ENCODE results near the gene PIH1D1.
"Not testable (repeated sequence)": the region's sequence is repeated elsewhere in the genome, so short reads cannot be mapped to it uniquely, and the experiment has no call there.

The PIH1D1 gene

DNA sequence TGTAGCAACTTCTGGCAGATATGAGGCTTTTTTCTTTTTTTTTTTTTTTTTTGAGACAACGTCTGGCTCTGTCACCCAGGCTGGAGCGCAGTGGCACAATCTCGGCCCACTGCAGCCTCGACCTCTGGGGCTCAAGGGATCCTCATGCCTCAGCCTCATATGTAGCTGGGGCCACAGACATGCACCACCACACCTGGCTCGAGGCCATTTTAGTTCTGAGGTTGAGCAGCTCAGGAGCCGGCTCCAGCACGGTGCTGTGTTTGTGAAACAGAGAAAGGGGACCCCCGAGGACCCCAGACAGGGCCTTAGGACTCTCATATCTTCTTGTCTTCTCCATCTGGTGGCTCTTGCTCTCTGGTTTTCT, 19.0 kb upstream of the PIH1D1 start:
- H3K36me3 ChIP-seq (ENCODE audit: insufficient read depth, low read length) = no peaks in the 10 kb centered on the region
- peaks cover 7% of the 10 kb centered on the region; the same call in 1 of the 2 replicates for H3K4me1 ChIP-seq (ENCODE audit: insufficient read depth, low read length)
- H3K9ac ChIP-seq (ENCODE audit: low read depth, low read length) = no peak overlapping the region
- no peaks in the 10 kb centered on the region for H3K9me3 ChIP-seq (ENCODE audit: control insufficient read depth, insufficient read depth, low read length)

DNA sequence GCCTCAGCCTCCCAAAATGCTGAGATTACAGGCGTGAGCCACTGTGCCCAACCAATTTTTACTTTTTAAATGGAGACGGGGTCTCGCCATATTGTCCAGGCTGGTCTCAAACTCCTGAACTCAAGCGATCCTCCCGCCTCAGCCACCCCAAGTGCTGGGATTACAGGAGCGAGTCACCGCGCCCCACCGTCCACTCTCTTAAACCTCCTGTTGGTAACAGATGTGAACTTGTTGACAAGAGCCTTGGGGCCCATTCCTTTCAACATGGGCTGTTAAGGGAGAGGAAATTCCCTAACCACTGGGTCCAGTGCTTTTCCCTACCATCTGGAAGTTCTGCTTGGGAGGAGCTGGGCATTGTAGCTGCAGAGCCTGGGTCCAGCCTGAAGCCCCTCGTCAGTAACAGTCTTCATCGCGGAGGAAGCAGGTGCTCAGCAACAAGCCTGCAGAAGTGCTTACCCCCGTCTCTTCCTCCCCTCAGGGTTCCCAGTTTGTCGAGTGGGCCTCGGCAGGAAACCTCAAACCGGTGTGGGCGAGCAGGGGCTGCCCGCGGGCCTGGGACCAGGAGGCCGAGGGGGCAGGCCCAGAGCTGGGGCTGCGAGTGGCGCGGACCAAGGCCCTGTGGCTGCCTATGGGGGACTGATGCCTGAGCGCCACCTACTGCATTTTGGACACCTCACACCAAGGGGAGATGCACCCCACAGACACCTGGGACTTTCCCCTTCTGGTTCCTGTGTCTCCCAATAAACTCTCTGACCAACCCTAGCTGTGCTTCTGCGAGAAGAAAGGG, 18.4 kb upstream of the PIH1D1 start:
- no peak overlapping the region for H3K9ac ChIP-seq (ENCODE audit: low read depth, low read length)
- H3K9me3 ChIP-seq (ENCODE audit: control insufficient read depth, insufficient read depth, low read length) = no peaks in the 10 kb centered on the region
- H3K36me3 ChIP-seq (ENCODE audit: insufficient read depth, low read length) = no peaks in the 10 kb centered on the region
- peaks cover 7% of the 10 kb centered on the region; the same call in 1 of the 2 replicates for H3K4me1 ChIP-seq (ENCODE audit: insufficient read depth, low read length)

DNA sequence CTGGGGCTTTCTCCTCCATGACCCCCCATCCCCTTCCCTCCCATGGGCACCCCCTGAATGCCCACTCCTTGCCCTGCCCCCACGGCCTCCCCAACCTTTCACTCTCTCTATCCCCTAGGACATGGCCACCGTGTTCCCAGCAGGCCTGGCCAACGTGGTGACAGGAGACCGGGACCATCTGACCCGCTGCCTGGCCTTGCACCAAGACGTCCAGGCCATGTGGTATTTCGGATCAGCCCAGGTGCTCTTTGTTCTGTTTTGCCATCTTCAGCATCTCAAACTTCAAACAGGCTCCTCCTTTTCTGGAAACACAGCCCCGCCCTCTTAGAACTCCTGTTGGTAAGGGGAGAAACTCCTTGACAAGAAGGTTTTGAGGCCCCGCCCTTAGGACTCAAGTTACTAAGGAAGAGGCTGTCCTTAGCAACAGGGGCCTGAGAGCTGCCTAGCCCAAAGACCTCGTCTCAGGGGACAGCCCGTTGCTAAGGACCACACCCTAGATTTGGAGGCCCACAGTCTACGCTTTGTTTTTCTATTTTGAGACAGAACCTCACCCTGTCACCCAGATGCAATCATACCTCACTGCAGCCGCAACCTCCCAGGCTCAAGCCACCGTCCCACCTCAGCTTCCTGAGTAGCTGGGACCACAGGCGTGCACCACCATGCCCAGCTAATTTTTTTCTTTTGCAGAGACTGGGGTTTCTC, 17.3 kb upstream of the PIH1D1 start:
- H3K9me3 ChIP-seq (ENCODE audit: control insufficient read depth, insufficient read depth, low read length) = no peaks in the 10 kb centered on the region
- no peak overlapping the region for H3K9ac ChIP-seq (ENCODE audit: low read depth, low read length)
- H3K36me3 ChIP-seq (ENCODE audit: insufficient read depth, low read length) = no peaks in the 10 kb centered on the region
- peaks cover 7% of the 10 kb centered on the region; the same call in 1 of the 2 replicates for H3K4me1 ChIP-seq (ENCODE audit: insufficient read depth, low read length)

DNA sequence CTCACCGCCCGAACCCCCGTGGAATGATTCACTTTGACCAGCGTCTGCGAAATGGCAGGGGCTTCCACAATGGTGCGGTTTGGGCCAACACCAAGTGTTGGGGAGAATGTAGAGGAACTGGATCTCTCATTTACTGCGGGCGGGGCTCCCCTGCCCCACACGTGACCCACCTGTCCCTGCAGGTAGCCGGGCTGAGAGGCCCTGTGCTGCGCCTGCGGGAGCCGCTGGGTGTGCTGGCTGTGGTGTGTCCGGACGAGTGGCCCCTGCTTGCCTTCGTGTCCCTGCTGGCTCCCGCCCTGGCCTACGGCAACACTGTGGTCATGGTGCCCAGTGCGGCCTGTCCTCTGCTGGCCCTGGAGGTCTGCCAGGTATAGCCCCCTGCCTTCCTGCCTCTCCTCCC, 16.6 kb upstream of the PIH1D1 start:
- Histone ChIP-seq H3K9me3 (ENCODE audit: control insufficient read depth, insufficient read depth, low read length) (no peaks in the 10 kb centered on the region), H3K9ac (ENCODE audit: low read depth, low read length) (no peak overlapping the region), H3K4me1 (ENCODE audit: insufficient read depth, low read length) (peaks cover 3% of the 10 kb centered on the region; the same call in 1 of the 2 replicates), H3K36me3 (ENCODE audit: insufficient read depth, low read length) (no peaks in the 10 kb centered on the region)

DNA sequence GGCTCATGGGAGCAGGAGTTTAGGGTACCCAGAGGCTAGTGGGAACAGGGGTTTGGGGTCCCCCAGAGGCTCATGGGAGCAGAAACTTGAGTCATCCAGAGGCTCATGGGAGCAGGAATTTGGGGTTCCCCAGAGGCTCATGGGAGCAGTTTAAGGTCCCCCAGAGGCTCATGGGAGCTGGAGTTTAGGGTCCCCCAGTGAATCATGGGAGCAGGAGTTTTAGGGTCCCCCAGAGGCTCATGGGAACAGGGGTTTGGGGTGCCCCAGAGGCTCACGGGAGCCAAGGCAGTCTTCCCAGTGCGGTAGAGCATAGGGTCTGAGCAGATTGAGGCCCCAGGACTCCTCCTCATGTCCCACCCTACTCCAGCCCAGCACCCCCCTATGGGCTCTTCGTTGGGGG, 13.8 kb upstream of the PIH1D1 start:
- H3K4me1 ChIP-seq (ENCODE audit: insufficient read depth, low read length) = peaks cover 3% of the 10 kb centered on the region; the same call in 1 of the 2 replicates
- no peaks in the 10 kb centered on the region; the same call in 1 of the 2 replicates for H3K36me3 ChIP-seq (ENCODE audit: insufficient read depth, low read length)

DNA sequence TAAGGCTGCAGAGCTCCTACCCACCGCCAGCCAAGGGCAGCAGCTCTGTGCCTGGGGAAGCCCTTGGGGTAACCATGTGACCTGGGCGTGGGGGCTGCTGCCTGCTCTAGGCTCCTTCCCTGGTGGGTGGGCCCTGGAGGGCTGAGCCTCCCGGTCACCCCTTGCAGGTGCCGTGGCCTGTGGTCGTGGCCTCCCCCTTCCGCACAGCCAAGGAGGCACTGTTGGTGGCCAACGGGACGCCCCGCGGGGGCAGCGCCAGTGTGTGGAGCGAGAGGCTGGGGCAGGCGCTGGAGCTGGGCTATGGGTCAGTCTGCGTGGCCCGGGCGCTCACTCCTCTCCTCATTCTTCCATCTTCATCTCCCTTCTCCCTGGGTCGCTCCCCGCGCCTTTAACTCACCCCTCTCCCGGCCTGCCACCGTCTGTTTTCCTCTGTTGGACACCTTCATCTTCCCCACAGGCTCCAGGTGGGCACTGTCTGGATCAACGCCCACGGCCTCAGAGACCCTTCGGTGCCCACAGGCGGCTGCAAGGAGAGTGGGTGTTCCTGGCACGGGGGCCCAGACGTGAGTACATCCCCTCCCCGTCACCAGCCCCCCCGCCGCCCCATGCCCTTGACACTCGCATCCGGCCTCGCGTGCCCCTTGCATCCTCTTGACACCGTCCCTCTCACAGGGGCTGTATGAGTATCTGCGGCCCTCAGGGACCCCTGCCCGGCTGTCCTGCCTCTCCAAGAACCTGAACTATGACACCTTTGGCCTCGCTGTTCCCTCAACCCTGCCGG, 12.5 kb upstream of the PIH1D1 start:
- Histone ChIP-seq H3K36me3 (ENCODE audit: insufficient read depth, low read length) (no peaks in the 10 kb centered on the region; the same call in 1 of the 2 replicates), H3K9ac (ENCODE audit: low read depth, low read length) (no peak overlapping the region), H3K4me1 (ENCODE audit: insufficient read depth, low read length) (peaks cover 3% of the 10 kb centered on the region; the same call in 1 of the 2 replicates), H3K9me3 (ENCODE audit: control insufficient read depth, insufficient read depth, low read length) (no peaks in the 10 kb centered on the region)

More for the DNA sequence above, 13.8 kb upstream of the PIH1D1 start:
- H3K9ac ChIP-seq (ENCODE audit: low read depth, low read length) = no peak overlapping the region
- no peaks in the 10 kb centered on the region for H3K9me3 ChIP-seq (ENCODE audit: control insufficient read depth, insufficient read depth, low read length)

DNA sequence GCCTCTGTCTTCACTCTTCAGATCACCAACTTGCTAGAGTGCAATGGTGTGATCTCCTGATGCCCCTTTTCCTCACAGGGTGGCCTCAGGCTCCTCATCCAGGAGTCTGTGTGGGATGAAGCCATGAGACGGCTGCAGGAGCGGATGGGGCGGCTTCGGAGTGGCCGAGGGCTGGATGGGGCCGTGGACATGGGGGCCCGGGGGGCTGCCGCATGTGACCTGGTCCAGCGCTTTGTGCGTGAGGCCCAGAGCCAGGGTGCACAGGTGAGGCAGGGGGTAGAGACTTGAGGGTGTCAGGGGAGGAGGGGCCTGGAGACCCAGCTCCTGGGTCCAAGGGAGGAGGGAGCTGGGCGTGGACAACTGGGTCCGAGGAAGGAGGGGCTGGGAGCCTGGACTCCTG, 10.9 kb upstream of the PIH1D1 start:
- no peaks in the 10 kb centered on the region for H3K4me1 ChIP-seq (ENCODE audit: insufficient read depth, low read length)
- H3K36me3 ChIP-seq (ENCODE audit: insufficient read depth, low read length) = no peaks in the 10 kb centered on the region; the same call in 1 of the 2 replicates
- H3K9ac ChIP-seq (ENCODE audit: low read depth, low read length) = no peak overlapping the region
- no peaks in the 10 kb centered on the region for H3K9me3 ChIP-seq (ENCODE audit: control insufficient read depth, insufficient read depth, low read length)

DNA sequence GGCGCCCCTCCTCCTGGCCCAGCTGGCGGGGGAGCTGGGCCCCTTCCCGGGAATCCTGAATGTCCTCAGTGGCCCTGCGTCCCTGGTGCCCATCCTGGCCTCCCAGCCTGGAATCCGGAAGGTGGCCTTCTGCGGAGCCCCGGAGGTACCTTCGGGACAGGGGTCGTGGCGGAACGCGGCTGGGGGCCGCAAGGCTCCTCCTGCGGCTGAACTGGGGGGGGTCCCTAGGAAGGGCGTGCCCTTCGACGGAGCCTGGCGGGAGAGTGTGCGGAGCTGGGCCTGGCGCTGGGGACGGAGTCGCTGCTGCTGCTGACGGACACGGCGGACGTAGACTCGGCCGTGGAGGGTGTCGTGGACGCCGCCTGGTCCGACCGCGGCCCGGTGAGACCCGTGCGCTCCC, 10.0 kb upstream of the PIH1D1 start:
- no peaks in the 10 kb centered on the region; the same call in 1 of the 2 replicates for H3K36me3 ChIP-seq (ENCODE audit: insufficient read depth, low read length)
- H3K9me3 ChIP-seq (ENCODE audit: control insufficient read depth, insufficient read depth, low read length) = no peaks in the 10 kb centered on the region
- no peaks in the 10 kb centered on the region for H3K4me1 ChIP-seq (ENCODE audit: insufficient read depth, low read length)
- no peak overlapping the region for H3K9ac ChIP-seq (ENCODE audit: low read depth, low read length)

DNA sequence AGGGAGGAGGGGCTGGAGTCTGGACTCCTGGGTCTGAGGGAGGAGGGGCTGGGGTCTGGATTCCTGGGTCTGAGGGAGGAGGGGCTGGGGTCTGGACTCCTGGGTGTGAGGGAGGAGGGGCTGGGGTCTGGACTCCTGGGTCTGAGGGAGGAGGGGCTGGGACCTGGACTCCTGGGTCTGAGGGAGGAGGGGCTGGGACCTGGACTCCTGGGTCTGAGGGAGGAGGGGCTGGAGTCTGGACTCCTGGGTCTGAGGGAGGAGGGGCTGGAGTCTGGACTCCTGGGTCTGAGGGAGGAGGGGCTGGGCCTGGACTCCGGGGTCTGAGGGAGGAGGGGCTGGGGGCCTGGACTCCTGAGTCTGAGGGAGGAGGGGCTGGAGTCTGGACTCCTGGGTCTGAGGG, 9.5 kb upstream of the PIH1D1 start:
- H3K9me3 ChIP-seq (ENCODE audit: control insufficient read depth, insufficient read depth, low read length); H3K9ac ChIP-seq (ENCODE audit: low read depth, low read length); H3K36me3 ChIP-seq (ENCODE audit: insufficient read depth, low read length); H3K4me1 ChIP-seq (ENCODE audit: insufficient read depth, low read length): not testable (repeated sequence)

DNA sequence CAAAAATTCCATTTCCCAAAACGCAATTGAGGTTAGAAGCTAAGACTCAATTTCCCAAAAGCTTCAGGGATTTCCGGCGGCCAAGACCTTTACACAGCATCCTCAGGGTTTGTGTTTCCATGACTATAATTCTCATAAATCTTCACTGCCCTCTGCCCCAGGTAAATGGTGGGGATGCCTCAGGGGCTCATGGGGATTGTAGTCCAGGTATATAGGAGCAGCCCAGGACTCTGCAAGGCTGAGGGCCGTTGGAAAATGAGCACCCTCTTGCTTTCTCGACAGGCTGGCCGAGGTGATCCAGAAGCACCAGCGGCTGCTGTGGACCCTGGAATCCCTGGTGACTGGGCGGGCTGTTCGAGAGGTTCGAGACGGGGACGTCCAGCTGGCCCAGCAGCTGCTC, 7.8 kb upstream of the PIH1D1 start:
- H3K9me3 ChIP-seq (ENCODE audit: control insufficient read depth, insufficient read depth, low read length) = no peaks in the 10 kb centered on the region
- no peaks in the 10 kb centered on the region for H3K4me1 ChIP-seq (ENCODE audit: insufficient read depth, low read length)
- no peak overlapping the region for H3K9ac ChIP-seq (ENCODE audit: low read depth, low read length)
- H3K36me3 ChIP-seq (ENCODE audit: insufficient read depth, low read length) = no peaks in the 10 kb centered on the region; the same call in 1 of the 2 replicates

DNA sequence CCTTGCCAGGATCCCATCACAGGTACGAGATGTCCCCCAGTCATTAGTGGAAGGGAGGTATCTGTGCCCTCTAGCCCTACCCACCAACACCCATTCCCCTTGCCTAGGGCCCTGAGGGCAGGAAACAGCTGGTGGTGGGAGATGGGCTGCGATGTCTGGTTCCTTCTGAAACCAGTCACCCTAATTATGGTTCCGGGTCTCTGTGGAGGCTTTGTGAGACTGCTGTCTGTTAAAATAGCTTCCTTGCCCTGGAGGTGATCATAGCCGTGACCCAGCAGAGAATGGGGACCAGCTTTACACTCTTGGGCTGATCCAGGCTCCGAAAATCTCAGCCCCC, 6.9 kb upstream of the PIH1D1 start:
- Histone ChIP-seq H3K4me1 (ENCODE audit: insufficient read depth, low read length) (no peaks in the 10 kb centered on the region), H3K36me3 (ENCODE audit: insufficient read depth, low read length) (no peaks in the 10 kb centered on the region; the same call in 1 of the 2 replicates), H3K9me3 (ENCODE audit: control insufficient read depth, insufficient read depth, low read length) (no peaks in the 10 kb centered on the region), H3K9ac (ENCODE audit: low read depth, low read length) (no peak overlapping the region)

DNA sequence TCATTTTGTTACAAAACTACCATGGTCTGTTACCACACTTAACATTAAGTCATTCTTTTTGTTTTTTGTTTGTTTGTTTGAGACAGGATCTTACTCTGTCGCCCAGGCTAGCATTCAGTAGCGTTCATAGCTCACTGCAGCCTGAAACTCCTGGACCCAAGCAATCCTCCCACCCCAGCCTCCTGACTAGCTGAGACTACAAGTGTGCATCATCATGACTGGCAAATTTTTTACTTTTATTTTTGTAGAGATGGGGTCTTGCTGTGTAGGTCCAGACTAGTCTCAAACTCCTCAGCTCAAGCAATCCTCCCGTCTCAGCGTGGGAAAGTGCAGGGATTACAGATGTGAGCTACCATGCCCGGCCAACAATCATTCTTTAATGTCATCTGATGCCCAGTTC, 4.7 kb upstream of the PIH1D1 start:
- no peak overlapping the region for H3K9ac ChIP-seq (ENCODE audit: low read depth, low read length)
- no peaks in the 10 kb centered on the region for H3K4me1 ChIP-seq (ENCODE audit: insufficient read depth, low read length)
- H3K9me3 ChIP-seq (ENCODE audit: control insufficient read depth, insufficient read depth, low read length) = no peaks in the 10 kb centered on the region
- no peaks in the 10 kb centered on the region for H3K36me3 ChIP-seq (ENCODE audit: insufficient read depth, low read length)

DNA sequence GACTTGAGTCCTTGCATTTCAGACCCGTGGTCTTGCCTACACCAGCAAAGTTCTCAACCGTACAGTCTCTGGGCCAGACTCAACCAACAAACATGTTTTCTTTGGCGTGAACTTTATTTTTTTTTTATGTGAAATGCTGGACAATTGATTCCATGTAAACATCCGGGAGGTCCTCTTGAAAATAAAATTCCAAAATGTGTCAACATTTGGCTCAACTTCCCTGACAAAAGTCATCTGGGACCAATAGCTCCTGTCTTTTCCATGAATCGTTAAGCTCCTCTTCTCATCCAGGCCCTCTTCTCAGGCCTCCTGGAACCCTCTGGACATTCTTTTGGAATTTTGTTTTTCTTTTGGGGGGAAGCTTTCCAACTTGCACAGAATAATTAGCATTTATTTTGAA, 4.2 kb upstream of the PIH1D1 start:
- Histone ChIP-seq H3K36me3 (ENCODE audit: insufficient read depth, low read length) (no peaks in the 10 kb centered on the region), H3K4me1 (ENCODE audit: insufficient read depth, low read length) (no peaks in the 10 kb centered on the region), H3K9me3 (ENCODE audit: control insufficient read depth, insufficient read depth, low read length) (no peaks in the 10 kb centered on the region), H3K9ac (ENCODE audit: low read depth, low read length) (no peak overlapping the region)

DNA sequence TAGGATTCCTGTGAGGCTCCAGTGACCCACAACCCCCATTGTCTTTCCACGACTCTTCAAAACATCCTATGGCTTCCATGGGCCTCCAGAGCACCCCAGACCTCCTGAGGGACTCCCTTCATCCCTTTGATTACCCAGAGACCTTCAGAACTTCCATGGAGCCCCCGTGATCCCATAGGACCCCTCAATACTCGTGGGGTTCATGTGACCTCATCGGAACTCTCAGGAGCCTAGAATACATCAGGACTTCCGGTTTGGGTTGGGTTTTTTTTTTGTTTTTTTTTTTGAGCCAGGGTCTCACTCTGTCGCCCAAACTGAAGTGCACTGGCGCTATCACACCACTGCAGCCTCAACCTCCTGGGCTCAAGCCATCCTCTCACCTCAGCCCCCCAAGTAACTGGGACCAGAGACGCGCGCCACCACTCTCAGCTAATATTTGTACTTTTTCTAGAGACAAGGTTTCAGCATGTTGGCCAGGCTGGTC, 2.2 kb upstream of the PIH1D1 start:
- no peaks in the 10 kb centered on the region for H3K9me3 ChIP-seq (ENCODE audit: control insufficient read depth, insufficient read depth, low read length)
- H3K9ac ChIP-seq (ENCODE audit: low read depth, low read length) = peak overlapping the region; percentile 79
- H3K36me3 ChIP-seq (ENCODE audit: insufficient read depth, low read length) = no peaks in the 10 kb centered on the region
- H3K4me1 ChIP-seq (ENCODE audit: insufficient read depth, low read length) = no peaks in the 10 kb centered on the region

All from ES-I3 (cell line).